Measurements from ENCODE around the gene TMEM9.
A peak's percentile ranks its signal among the peaks of the same experiment; 100 is the strongest.

TMEM9 gene

DNA sequence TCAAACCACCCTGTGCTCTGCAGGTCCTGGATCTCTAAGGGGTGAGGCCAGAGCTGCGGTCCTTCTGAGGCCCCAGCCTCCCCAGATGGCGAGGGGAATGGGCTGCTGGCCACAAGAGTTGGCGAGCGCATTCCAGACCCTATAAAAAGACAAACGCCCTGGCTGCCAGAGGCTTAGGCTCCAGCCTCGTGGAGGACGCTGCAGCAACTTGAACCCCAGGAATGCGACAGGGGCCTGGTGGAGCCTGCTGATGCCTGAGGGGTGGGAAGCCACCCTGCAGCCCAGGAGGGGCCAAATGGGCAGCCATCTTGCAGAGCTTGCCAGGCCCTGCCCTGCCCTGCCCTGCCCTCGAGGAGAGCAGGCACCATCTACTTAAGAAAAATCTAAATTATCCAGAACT, 50.6 kb downstream of the TMEM9 start:
- TF ChIP-seq GATA3 (IDR thresholded peaks at IDR 0.05; ENCODE audit: low read depth, low read length) = no peak
- peak; percentile 24; the same call in 1 of the 2 replicates for TF ChIP-seq GATA2 (IDR thresholded peaks at IDR 0.05; ENCODE audit: low read depth, low read length)

DNA sequence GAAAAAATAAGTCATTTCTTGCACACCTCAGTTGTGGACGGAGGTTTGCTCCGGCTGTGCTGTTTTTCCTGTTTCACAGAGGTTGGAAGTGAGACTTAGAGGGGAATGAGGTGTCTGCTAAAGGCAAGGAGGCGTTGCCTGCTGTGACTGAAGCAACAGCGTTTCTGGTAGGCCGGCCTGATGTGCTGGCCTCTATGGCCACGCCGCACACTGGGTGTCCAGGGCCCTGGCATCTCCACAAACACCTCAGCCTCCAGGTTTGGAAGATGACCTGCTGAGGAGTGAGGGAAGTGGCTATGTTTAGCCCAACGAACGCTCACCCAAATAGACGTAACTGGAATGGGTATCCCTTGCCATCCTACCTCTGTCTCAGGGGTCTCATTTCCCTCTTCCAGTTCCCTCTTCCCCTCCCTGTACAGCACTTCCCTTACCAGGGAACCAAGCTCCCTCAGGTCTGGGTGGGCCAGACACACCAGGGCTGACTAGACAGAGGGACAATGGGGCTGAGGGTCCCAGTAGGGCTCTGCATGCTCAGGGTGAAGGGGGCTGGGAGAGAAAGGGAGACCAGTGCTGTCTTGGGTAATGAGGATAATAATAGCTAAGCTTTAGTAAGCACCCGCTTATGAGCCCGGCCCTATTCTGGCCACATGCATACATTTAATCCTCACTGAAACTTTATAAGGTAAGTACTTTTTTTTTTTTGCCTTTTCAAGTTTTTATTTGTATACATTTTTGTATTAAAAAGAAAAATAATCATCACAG, 53.9 kb downstream of the TMEM9 start:
- TF ChIP-seq GATA2 (IDR thresholded peaks at IDR 0.05; ENCODE audit: low read depth, low read length) (no peak), GATA3 (IDR thresholded peaks at IDR 0.05; ENCODE audit: low read depth, low read length) (no peak)

DNA sequence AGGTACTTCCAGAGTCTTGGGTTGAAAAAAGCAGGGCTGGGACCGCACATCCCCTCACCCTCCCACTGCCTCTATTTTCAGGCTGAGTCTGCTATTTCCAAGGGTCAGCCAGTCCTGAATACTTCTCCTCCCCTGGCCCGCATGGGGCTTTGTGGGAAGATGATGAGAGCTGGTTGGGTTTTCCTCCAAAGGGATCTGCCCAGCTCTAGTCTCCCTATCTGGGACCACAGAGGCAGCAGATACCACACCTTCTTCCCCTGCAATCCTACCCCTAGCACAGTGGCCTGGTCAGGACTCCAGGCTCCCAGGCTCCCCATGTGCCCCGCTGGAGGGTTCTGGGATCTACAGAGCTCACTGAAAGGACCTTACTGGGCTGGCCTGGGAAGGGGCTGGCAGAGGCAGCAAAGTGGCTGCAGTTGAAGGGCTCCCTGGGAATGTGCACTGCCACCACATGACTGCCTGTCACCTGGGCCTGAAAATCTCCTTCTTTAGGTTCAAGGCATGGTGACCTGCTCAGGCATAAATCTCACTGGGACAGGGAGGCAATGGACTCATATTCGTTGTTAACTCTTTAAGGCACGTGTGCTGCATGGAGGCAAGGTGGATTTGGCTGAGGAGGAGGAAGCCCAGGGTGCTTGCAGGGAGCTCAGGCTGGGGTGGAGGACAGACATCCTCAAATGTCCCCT, 55.1 kb downstream of the TMEM9 start:
- TF ChIP-seq GATA3 (IDR thresholded peaks at IDR 0.05; ENCODE audit: low read depth, low read length) (no peak), GATA2 (IDR thresholded peaks at IDR 0.05; ENCODE audit: low read depth, low read length) (no peak)

DNA sequence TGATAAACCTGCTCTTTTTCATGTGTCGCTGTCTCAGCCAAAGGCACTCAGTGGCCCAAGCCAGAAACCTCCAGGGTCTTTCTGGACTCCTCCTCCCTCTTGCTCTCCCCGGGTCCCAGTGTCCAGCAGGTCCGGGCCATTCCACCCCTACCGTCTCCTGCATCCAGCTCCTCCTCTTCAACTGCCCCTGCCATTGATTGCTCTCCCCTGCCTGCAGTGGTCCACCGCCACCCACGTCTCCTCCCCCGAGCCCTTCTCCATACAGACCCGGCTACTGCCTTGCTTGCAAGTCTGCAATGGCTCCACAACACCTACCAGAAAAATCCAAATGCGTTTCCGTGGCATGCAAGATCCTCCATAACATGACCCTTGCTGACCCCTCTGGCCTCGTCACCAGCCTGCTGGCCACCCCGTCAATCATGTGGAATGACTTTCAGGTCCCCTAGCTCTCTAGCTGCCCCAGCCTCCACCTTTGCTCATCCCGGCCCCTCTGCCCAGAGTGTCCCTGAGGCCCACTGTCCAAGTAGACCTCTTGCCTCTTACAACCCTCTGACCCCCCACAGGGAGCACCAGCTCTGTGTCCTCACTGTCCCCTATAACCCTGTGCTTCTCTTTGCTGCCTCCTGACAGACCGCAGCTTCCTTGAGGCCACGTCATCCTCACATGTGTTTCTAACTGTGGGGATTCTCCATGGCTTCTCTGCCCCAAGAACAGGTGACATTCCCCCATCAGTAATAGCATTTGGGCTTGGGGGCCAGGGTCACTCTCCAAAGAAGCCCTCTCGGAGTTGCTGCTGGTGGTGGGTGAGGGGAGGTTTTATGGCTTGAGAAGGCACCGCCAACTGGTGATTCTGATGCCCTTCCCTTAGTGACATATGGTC, 57.1 kb downstream of the TMEM9 start:
- no peak for TF ChIP-seq GATA3 (IDR thresholded peaks at IDR 0.05; ENCODE audit: low read depth, low read length)
- no peak for TF ChIP-seq GATA2 (IDR thresholded peaks at IDR 0.05; ENCODE audit: low read depth, low read length)

DNA sequence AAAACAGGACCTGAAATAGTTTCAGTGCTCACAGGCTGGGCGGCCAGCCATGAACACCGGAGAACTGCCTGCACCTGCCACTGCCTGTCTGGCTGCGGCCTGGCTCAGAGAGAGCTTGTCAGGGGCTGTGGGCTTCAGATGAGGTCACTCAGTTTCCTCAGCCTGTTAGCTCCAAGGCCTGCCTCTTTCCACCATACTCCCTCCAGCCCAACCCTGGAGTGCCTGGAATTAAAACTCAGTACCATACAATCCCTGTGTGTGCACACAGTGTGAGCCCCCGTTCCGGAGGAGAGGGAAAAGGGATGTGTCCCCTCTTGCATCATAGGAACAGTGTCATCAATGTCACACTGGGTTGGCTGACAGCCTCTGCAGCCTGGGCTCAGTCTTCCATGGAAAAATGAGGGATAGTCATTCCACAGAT, 58.2 kb downstream of the TMEM9 start:
- no peak for TF ChIP-seq GATA3 (IDR thresholded peaks at IDR 0.05; ENCODE audit: low read depth, low read length)
- no peak for TF ChIP-seq GATA2 (IDR thresholded peaks at IDR 0.05; ENCODE audit: low read depth, low read length)

DNA sequence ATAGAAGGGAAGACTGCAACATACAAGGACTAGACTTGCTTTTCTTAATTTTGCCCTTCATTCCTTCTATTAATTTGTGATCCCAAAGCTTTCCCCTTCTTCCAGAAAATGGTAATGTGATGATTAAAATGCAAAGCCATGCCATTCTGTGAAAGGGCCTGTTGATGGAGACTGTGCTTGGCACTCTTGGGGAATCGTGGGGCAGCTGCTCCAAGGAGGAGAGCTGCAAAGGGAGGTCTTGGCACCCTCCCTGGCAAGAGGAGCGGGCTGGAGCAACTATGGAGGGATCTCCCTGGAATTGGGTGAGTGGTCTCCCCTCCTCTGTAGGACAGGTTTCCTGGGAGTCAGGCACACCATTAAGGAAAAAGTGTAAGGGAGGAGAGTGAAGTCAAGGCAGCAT, 58.7 kb downstream of the TMEM9 start:
- TF ChIP-seq GATA2 (IDR thresholded peaks at IDR 0.05; ENCODE audit: low read depth, low read length) = no peak
- no peak for TF ChIP-seq GATA3 (IDR thresholded peaks at IDR 0.05; ENCODE audit: low read depth, low read length)

DNA sequence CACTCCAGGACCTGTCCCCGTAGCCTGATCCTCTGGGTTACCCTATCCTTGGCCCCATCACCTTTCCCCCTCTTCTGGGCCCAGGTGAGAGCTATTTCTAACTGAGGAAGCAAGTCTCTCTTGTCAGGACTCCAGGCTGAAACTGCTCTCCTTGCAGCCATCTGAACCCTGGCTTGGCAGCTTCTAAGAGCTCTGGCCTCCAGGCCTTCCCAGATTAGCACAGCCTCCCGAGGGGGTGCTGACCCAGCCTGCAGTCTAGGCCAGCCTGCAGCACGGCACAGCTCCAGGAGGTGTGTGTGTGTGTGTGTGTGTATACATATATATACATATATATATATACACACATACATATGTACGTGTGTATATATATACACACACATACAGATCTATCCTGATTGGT, 59.4 kb downstream of the TMEM9 start:
- TF ChIP-seq GATA2 (IDR thresholded peaks at IDR 0.05; ENCODE audit: low read depth, low read length) = no peak
- no peak for TF ChIP-seq GATA3 (IDR thresholded peaks at IDR 0.05; ENCODE audit: low read depth, low read length)

DNA sequence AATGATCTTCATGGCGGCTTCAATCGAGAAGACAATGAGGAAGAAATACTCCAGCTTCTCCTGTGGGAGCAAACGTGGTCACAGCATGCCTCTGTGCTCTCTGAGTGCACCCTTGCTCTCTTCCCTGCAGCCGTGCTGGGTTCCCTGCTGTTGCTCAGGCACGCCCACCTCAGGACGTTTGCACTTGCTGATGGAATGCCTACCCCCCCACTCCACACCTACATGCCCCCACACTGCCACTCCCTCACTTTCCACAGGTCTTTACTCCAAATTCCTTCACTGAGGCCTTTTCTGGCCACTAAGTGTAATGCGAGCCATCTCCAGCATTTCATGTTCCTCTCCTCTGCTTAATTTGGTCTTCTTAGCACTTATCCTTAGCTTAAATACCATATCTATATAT, 60.3 kb downstream of the TMEM9 start:
- no peak for TF ChIP-seq GATA2 (IDR thresholded peaks at IDR 0.05; ENCODE audit: low read depth, low read length)
- no peak for TF ChIP-seq GATA3 (IDR thresholded peaks at IDR 0.05; ENCODE audit: low read depth, low read length)

DNA sequence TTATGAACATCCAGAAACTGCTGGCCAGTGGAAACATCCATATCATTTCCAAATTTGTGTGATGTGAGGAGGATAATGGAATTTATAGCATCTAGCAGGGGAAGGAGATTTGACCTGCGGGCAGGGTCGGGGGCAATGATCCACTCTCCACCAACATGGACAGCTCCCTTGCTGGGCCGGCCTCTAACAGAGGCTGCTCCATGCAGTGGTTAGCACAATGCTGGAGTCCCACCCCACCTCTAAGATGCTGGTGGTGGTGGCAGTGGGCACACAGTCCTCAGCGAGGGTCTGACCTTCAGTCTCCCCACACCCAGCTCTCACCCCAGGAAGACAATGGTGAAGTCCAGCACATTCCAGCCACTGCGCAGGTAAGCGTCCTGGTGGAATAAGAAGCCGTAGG, 60.7 kb downstream of the TMEM9 start:
- TF ChIP-seq GATA3 (IDR thresholded peaks at IDR 0.05; ENCODE audit: low read depth, low read length) = no peak
- TF ChIP-seq GATA2 (IDR thresholded peaks at IDR 0.05; ENCODE audit: low read depth, low read length) = no peak

DNA sequence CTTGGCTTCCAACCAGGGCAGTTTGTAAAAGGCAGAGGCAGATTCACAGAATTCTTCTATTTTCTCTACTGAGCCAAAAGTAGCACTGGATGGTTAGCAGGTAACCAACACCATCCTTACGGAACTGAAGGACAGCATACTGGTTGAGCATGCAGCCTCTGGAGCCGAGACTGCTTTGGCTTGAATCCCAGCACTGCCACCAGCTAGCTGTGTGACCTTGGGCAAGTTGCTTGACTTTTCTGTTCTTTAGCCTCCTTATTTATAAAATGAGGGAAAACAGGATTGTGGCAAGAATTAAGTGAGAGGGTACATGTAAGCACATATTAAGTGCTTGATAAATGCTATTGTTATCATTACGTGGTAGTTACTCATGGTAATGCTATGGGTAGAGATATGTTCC, 61.5 kb downstream of the TMEM9 start:
- TF ChIP-seq GATA2 (IDR thresholded peaks at IDR 0.05; ENCODE audit: low read depth, low read length) = no peak
- no peak for TF ChIP-seq GATA3 (IDR thresholded peaks at IDR 0.05; ENCODE audit: low read depth, low read length)

DNA sequence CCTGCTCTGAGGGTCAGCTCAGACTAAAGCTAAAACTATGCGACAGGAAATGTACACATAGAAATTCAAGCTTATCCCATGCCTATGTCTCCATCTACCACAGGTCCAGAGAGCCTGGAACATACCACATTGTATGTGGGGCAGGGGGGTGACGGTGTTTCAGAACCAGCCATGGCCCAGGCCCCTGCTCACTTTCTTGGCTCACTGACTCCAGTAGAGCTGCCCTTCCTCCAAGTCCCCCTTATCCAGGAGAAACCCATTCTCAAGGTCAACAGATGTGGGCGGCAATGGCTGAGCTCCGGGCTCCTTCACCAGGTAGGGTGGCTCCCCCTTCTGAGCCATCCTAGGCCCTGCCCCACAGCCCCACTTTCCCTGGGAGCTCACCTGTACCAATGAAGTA, 63.0 kb downstream of the TMEM9 start:
- no peak for TF ChIP-seq GATA3 (IDR thresholded peaks at IDR 0.05; ENCODE audit: low read depth, low read length)
- no peak for TF ChIP-seq GATA2 (IDR thresholded peaks at IDR 0.05; ENCODE audit: low read depth, low read length)

DNA sequence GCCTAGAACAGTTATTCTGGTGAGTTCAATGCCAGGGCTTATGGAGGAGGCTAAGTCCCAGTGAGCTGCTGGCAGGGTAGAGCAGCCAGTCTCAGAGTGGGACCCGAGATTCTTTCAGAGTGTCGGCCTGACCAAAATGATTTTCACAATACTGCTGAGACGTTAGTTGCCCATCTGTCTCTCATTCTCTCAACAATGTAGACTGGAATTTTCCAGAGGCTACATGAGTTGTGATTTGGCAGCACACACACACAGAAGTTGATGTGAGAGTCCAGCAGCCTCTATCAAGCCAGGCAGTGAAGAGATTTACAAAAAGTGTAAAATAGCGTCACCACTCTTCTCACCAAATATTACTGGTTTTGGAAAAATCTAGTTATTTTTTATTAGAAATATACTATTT, 63.7 kb downstream of the TMEM9 start:
- TF ChIP-seq GATA2 (IDR thresholded peaks at IDR 0.05; ENCODE audit: low read depth, low read length) (no peak), GATA3 (IDR thresholded peaks at IDR 0.05; ENCODE audit: low read depth, low read length) (no peak)

DNA sequence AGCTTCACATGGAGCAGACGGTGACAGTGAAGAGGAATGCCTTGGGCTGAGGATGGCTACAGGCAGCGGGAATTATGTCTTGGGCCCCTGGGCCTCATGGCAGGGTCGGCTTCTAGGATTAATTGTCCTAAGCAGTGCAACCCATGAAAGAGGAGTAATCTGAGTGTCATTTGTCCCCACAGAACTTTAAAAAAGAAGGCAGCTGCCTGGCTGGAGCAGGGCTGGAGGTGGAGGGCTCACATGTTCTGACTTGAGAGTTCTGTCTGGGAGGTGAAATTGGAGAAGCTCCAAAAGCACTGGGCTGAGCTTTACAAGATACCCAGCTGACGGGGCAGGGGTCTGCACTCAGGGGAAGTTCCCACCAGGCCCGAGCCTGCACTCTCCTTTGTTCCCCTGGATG, 64.7 kb downstream of the TMEM9 start:
- no peak for TF ChIP-seq GATA3 (IDR thresholded peaks at IDR 0.05; ENCODE audit: low read depth, low read length)
- no peak for TF ChIP-seq GATA2 (IDR thresholded peaks at IDR 0.05; ENCODE audit: low read depth, low read length)

DNA sequence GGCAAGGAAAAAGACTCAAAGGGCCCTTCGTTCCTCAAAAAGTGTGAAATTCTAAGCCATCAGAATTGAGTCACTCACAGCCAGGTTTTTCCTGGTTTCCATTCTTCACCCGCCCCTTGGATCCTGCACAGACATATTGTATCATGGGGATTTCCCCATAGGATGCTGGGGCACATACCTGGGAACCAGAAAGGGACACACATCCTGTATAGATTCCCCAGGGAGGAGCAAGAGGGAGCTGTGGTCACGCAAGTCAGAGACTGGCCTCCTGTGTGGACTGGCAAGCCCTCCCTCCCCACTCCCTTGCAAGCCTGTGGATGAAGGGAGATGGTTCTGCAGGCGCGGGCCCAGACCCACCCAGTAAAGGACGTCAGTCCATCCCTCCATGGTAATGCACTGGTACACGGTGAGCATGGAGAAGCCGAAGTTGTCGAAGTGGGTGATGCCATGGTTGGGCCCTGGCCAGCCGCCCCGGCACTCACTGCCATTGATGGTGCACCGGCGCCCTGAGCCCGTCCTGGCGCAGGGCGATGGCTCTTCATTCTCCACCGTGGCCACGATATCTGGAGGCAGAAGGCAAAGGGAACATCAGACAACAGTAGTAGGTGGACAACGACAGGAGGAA, 65.3 kb downstream of the TMEM9 start:
- TF ChIP-seq GATA2 (IDR thresholded peaks at IDR 0.05; ENCODE audit: low read depth, low read length) (no peak), GATA3 (IDR thresholded peaks at IDR 0.05; ENCODE audit: low read depth, low read length) (no peak)
